Smooth muscle cell (in vitro differentiated cells): Measurements from ENCODE around the gene NAB1. TPM values are rescaled to one million over a fixed set of nuclear protein-coding genes. Genes with fewer than 3 reads are reported as not detected.

Experiments used
- DNase-seq: peaks from one replicate; lab custom pipeline; 2025; ENCODE audit not compliant: unreplicated experiment; lab: John Stamatoyannopoulos, UW
- H2AFZ ChIP-seq: fragments of 200-600 bp; sonication (generic); 2 replicates; pipeline ENCODE4 v1.6.0; 2016; ENCODE audit warnings: antibody characterized with exemption, low read depth, mild to moderate bottlenecking
- H3F3A ChIP-seq: fragments of 200-600 bp; sonication (generic); 2 replicates; pipeline ENCODE4 v1.6.0; 2017; ENCODE audit warnings: antibody characterized with exemption, low read depth
- H3K27ac ChIP-seq: fragments of 200-600 bp; sonication (generic); 2 replicates; pipeline ENCODE4 v1.5.1; 2016; ENCODE audit warnings: low read depth, mild to moderate bottlenecking
- H3K27me3 ChIP-seq: fragments of 200-600 bp; sonication (generic); 2 replicates; pipeline ENCODE4 v1.6.1; 2016; ENCODE audit warnings: low read depth, mild to moderate bottlenecking
- H3K36me3 ChIP-seq: fragments of 200-600 bp; sonication (generic); 2 replicates; pipeline ENCODE4 v1.5.1; 2016; ENCODE audit warnings: low read depth
- H3K4me1 ChIP-seq: fragments of 200-600 bp; sonication (generic); 2 replicates; pipeline ENCODE4 v1.5.1; 2016; ENCODE audit warnings: low read depth
- H3K4me2 ChIP-seq: fragments of 200-600 bp; sonication (generic); 2 replicates; pipeline ENCODE4 v1.6.0; 2016; ENCODE audit warnings: mild to moderate bottlenecking
- H3K4me3 ChIP-seq: fragments of 200-600 bp; sonication (generic); 2 replicates; pipeline ENCODE4 v1.5.1; 2016; ENCODE audit warnings: mild to moderate bottlenecking
- H3K79me2 ChIP-seq: fragments of 200-600 bp; sonication (generic); 2 replicates; pipeline ENCODE4 v1.6.0; 2016; ENCODE audit warnings: low read depth, mild to moderate bottlenecking
- H3K9ac ChIP-seq: fragments of 200-600 bp; sonication (generic); 2 replicates; pipeline ENCODE4 v1.6.0; 2016; ENCODE audit warnings: low read depth
- H3K9me3 ChIP-seq: fragments of 200-600 bp; sonication (generic); replicated peaks from 2 replicates; pipeline ENCODE4 v1.5.1; 2016; ENCODE audit warnings: low read depth
- H4K20me1 ChIP-seq: fragments of 200-600 bp; sonication (generic); 2 replicates; pipeline ENCODE4 v1.6.0; 2016; ENCODE audit warnings: low read depth
- CTCF ChIP-seq: fragments of 200-600 bp; sonication (generic); IDR thresholded peaks from 2 replicates; pipeline ENCODE4 v1.5.1; 2017; ENCODE audit warnings: borderline replicate concordance, mild to moderate bottlenecking, antibody characterized with exemption; ENCODE audit not compliant: insufficient read depth, poor library complexity, severe bottlenecking
- WGBS: methylation state at CpG from one replicate; pipeline ENCODE4 v1.1.7; 2016; ENCODE audit warnings: low lambda C conversion rate; 5-methylcytosine and 5-hydroxymethylcytosine counted together
- polyA plus RNA-seq: library from polyadenylated mRNA; unstranded; fragments of >200 nt; fragmentation: Nextera tagmentation; extraction: Ambion mirVana; gene quantifications from 2 replicates; pipeline ENCODE4 v1.2.1, GENCODE V29; 2016
- total RNA-seq: library from RNA; depleted of rRNA; stranded (reverse); fragments of >200 nt; gene quantifications from 2 replicates; pipeline ENCODE4 v1.2.3, GENCODE V29; 2014

NAB1 gene
- total and polyA plus RNA-seq, 2 experiments from 2014 or later: 4.4 to 31.4 TPM

GRCh38 chr2:190670182-190670946, 21.5 kb downstream of the NAB1 start:
- WGBS: 92% methylated on average over 10 of the region's 10 CpGs
- Histone ChIP-seq H3F3A (no peaks in the 10 kb centered on the region), H2AFZ (no peak overlapping the region), H3K9ac (no peak overlapping the region), H3K4me3 (no peak overlapping the region), H4K20me1 (no peaks in the 10 kb centered on the region), H3K79me2 (peaks cover 34% of the 10 kb centered on the region), H3K4me2 (no peak overlapping the region), H3K27ac (no peak overlapping the region), H3K36me3 (no peaks in the 10 kb centered on the region), H3K4me1 (no peaks in the 10 kb centered on the region), H3K9me3 (no peaks in the 10 kb centered on the region), H3K27me3 (no peaks in the 10 kb centered on the region)
- no peak for DNase-seq
- no peak for TF ChIP-seq CTCF

- no peaks in the 10 kb centered on the region for H3K79me2 ChIP-seq
- H3K9me3 ChIP-seq: no peaks in the 10 kb centered on the region
- peaks cover 3% of the 10 kb centered on the region for H3F3A ChIP-seq
- WGBS: 67% methylated on average over 1 of the region's 1 CpG
- no peak overlapping the region for H3K27ac ChIP-seq
- H3K9ac ChIP-seq: no peak overlapping the region
- peaks cover 3% of the 10 kb centered on the region for H4K20me1 ChIP-seq
- H3K4me1 ChIP-seq: peaks cover 10% of the 10 kb centered on the region
- DNase-seq: no peak
- no peak overlapping the region for H3K4me3 ChIP-seq
- H3K36me3 ChIP-seq: no peaks in the 10 kb centered on the region
- TF ChIP-seq CTCF: no peak
- no peak overlapping the region for H3K4me2 ChIP-seq
- no peaks in the 10 kb centered on the region for H3K27me3 ChIP-seq
- H2AFZ ChIP-seq: no peak overlapping the region
Measured at GRCh38 chr2:190674966-190675650, 26.2 kb downstream of the NAB1 start.

GRCh38 chr2:190677255-190677654, 28.4 kb downstream of the NAB1 start:
- H2AFZ ChIP-seq: no peak overlapping the region
- H3F3A ChIP-seq: peaks cover 3% of the 10 kb centered on the region
- H3K4me3 ChIP-seq: no peak overlapping the region
- no peaks in the 10 kb centered on the region for H3K36me3 ChIP-seq
- no peak overlapping the region for H3K27ac ChIP-seq
- H4K20me1 ChIP-seq: peaks cover 3% of the 10 kb centered on the region
- TF ChIP-seq CTCF: no peak
- no peaks in the 10 kb centered on the region for H3K27me3 ChIP-seq
- no peak overlapping the region for H3K4me2 ChIP-seq
- no peaks in the 10 kb centered on the region for H3K9me3 ChIP-seq
- peaks cover 10% of the 10 kb centered on the region for H3K4me1 ChIP-seq
- 83% methylated on average over 4 of the region's 4 CpGs for WGBS
- no peak for DNase-seq
- peaks cover 11% of the 10 kb centered on the region for H3K79me2 ChIP-seq
- H3K9ac ChIP-seq: no peak overlapping the region
